WTC11 (cell line): Measurements from ENCODE around the gene MYO18A.

Experiments
- ETV6 ChIP-seq: sonication (generic); formaldehyde crosslinking; IDR thresholded peaks from 2 replicates; pipeline ENCODE4 v1.8.1; 2022; ENCODE audit warnings: mild to moderate bottlenecking, missing genetic modification reagents
- IRF1 ChIP-seq: sonication (generic); formaldehyde crosslinking; IDR thresholded peaks from 2 replicates; pipeline ENCODE4 v1.8.0; 2023; ENCODE audit warnings: missing genetic modification reagents
- TF ChIP-seq, protein P1 (sequence below): fragments of 200-600 bp; IDR thresholded peaks from 2 replicates; pipeline ENCODE4 v1.8.0; 2022; ENCODE audit warnings: antibody characterized with exemption
- TF ChIP-seq, protein P2 (sequence below): sonication (generic); formaldehyde crosslinking; IDR thresholded peaks from 2 replicates; pipeline ENCODE4 v1.8.1; 2023; ENCODE audit warnings: mild to moderate bottlenecking, missing genetic modification reagents, moderate library complexity

GRCh38 chr17:29100296-29100695 is 79.9 kb downstream of the MYO18A start:
- no peak for TF ChIP-seq ETV6 (CRISPR knock-in tag)
- TF ChIP-seq, protein P1, sequence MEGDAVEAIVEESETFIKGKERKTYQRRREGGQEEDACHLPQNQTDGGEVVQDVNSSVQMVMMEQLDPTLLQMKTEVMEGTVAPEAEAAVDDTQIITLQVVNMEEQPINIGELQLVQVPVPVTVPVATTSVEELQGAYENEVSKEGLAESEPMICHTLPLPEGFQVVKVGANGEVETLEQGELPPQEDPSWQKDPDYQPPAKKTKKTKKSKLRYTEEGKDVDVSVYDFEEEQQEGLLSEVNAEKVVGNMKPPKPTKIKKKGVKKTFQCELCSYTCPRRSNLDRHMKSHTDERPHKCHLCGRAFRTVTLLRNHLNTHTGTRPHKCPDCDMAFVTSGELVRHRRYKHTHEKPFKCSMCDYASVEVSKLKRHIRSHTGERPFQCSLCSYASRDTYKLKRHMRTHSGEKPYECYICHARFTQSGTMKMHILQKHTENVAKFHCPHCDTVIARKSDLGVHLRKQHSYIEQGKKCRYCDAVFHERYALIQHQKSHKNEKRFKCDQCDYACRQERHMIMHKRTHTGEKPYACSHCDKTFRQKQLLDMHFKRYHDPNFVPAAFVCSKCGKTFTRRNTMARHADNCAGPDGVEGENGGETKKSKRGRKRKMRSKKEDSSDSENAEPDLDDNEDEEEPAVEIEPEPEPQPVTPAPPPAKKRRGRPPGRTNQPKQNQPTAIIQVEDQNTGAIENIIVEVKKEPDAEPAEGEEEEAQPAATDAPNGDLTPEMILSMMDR, result no peak
- TF ChIP-seq IRF1 (CRISPR knock-in tag), result no peak
- TF ChIP-seq, protein P2, sequence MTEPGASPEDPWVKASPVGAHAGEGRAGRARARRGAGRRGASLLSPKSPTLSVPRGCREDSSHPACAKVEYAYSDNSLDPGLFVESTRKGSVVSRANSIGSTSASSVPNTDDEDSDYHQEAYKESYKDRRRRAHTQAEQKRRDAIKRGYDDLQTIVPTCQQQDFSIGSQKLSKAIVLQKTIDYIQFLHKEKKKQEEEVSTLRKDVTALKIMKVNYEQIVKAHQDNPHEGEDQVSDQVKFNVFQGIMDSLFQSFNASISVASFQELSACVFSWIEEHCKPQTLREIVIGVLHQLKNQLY (CRISPR knock-in tag), result no peak
